Ascending aorta (tissue), 2 donors: ENCODE results near the gene ARVCF. TPM values are rescaled to one million over a fixed set of nuclear protein-coding genes. Genes with fewer than 3 reads are reported as not detected.

Source experiments
- DNase-seq, 2 donors: peaks; one replicate each; pipeline ENCODE4 v3.0.0-alpha.2; 2019; ENCODE audit warnings: low spot score in 2 of 2
- H3K27ac ChIP-seq, 2 donors: fragments of 200-600 bp; sonication (generic); one replicate each; pipeline ENCODE4 v1.5.1; 2016 to 2017; ENCODE audit warnings: mild to moderate bottlenecking in 1 of 2
- H3K27me3 ChIP-seq: fragments of 200-600 bp; sonication (generic); one replicate; pipeline ENCODE4 v1.5.1; 2017
- H3K36me3 ChIP-seq, 2 donors: fragments of 200-600 bp; sonication (generic); one replicate each; pipeline ENCODE4 v1.5.1; 2016
- H3K4me1 ChIP-seq, 2 donors: fragments of 200-600 bp; sonication (generic); one replicate each; pipeline ENCODE4 v1.5.1; 2016 to 2017; ENCODE audit warnings: mild to moderate bottlenecking in 1 of 2
- H3K4me3 ChIP-seq, 2 donors: fragments of 200-600 bp; sonication (generic); one replicate each; pipeline ENCODE4 v1.5.1; 2016 to 2017; ENCODE audit warnings: mild to moderate bottlenecking in 1 of 2
- H3K9me3 ChIP-seq, 2 donors: fragments of 200-600 bp; sonication (generic); one replicate each; pipeline ENCODE4 v1.5.1; 2016
- intact Hi-C: fragments of 100-400 bp; cut with DNase I; formaldehyde crosslinking; loops from one replicate; pipeline ENCODE4 v1.15.1; 2023
- total RNA-seq: library from RNA; depleted of rRNA; stranded (reverse); fragments of >200 nt; gene quantifications from one replicate; pipeline ENCODE4 v1.1.0, GENCODE V29; 2016
- TF ChIP-seq, protein P1 (sequence below), 3 experiments: fragments of 200-600 bp in 2 of 3; fragments of 450-650 bp in 1 of 3; sonication (generic) in 2 of 3; IDR thresholded peaks; one replicate each; pipeline ENCODE4 v1.5.1; 2016 to 2019; ENCODE audit warnings: antibody characterized with exemption in 3 of 3, mild to moderate bottlenecking in 1 of 3, moderate library complexity in 1 of 3

Gene ARVCF
- total RNA-seq, 1 donor from 2014 or later: 252 TPM

DNA sequence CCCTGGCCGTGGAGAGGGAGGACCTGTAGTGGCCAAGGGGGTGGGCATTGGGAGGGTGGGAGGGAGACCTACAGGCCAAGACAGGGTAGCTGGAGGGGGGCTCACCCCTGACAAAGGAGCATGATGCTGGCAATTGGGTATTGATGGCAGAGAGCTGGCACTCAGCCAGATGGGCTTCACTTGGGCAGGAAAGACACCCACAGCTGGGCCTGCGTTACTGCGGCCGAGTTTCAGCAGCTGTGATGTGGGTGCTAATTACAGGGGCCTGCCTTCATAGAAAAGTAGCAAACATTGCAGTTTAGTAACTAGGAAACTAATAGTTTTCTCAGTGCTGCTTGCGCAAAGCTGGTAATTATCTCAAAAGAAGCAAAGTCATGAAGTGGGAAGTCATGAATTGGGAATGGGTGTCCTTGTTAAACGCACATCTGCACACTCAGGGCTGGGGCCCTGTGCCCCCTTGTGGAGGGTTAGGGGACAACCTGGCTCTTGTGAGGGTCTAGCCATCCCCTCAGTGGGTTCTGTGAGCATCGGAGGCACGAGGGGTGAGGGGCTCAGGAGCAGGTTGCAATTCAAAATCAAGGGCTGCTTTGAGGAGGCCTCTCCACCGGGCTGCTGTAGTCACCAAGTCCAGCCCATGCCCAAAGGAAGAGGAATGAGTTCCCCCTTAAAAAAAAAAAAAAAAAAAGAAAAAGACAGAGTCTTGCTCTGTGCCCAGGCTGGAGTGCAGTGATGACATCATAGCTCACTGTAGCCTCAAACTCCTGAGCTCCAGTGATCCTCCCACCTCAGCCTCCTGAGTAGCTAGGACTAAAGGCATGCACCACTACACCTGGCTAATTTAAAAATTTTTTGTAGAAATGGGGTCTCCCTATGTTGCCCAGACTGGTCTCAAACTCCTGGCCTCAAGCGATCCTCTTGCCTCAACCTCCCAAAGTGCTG lies 50.6 kb downstream of the ARVCF start:
- Histone ChIP-seq H3K4me3 (no peak overlapping the region), H3K9me3 (no peaks in the 10 kb centered on the region), H3K27me3 (no peaks in the 10 kb centered on the region), H3K4me1 (peaks cover 0 to 5% of the 10 kb centered on the region in 2 donors), H3K27ac (no peak overlapping the region), H3K36me3 (peaks cover 46 to 75% of the 10 kb centered on the region in 2 donors)
- DNase-seq: no peak
- intact Hi-C loops: loop anchor here (10.0 kb wide), 1 partner anchor 149 kb away; the partner anchor contains the start of genes RANBP1 and TRMT2A
- TF ChIP-seq, protein P1, sequence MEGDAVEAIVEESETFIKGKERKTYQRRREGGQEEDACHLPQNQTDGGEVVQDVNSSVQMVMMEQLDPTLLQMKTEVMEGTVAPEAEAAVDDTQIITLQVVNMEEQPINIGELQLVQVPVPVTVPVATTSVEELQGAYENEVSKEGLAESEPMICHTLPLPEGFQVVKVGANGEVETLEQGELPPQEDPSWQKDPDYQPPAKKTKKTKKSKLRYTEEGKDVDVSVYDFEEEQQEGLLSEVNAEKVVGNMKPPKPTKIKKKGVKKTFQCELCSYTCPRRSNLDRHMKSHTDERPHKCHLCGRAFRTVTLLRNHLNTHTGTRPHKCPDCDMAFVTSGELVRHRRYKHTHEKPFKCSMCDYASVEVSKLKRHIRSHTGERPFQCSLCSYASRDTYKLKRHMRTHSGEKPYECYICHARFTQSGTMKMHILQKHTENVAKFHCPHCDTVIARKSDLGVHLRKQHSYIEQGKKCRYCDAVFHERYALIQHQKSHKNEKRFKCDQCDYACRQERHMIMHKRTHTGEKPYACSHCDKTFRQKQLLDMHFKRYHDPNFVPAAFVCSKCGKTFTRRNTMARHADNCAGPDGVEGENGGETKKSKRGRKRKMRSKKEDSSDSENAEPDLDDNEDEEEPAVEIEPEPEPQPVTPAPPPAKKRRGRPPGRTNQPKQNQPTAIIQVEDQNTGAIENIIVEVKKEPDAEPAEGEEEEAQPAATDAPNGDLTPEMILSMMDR (IDR thresholded peaks at IDR 0.05): no peak

DNA sequence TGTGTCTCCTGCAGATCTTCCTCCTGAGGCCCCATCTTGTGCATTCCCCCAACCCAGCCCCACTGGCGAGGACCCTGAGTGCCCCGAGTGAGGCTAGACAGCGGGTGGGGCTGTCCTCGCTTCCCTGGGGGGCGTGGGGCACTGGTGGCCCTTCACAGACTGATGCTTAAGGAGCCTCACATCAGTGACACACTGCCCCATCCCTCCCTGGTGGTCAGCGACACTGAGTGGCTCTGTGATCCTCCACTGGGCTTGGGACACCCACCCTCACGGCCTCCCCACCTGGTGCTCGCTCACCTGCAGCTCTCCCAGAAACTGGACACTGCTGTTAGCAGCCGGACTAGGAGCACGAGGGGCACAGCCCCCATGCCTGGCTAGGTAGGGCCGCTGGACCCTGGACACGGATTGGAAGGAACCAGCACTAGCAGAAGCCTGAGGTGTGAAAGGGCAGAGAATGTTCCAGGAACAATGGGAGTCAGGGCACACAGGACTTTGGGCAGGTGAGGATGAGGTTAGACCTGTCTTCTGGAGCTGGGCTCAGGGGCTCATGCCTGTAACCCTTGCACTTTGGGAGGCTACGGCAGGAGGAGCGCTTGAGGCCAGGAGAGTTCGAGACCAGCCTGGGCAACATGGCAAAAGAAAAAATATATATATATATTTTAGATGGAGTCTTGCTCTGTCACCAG lies 51.8 kb downstream of the ARVCF start:
- Histone ChIP-seq H3K4me1 (peaks cover 0 to 1% of the 10 kb centered on the region in 2 donors), H3K36me3 (peaks cover 35 to 65% of the 10 kb centered on the region in 2 donors), H3K27ac (no peak overlapping the region), H3K4me3 (no peak overlapping the region), H3K27me3 (no peaks in the 10 kb centered on the region), H3K9me3 (no peaks in the 10 kb centered on the region)
- no peak for DNase-seq
- TF ChIP-seq, protein P1 (IDR thresholded peaks at IDR 0.05): no peak
- intact Hi-C loops: loop anchor here (10.0 kb wide), 1 partner anchor 150 kb away; the partner anchor contains the start of genes RANBP1 and TRMT2A

DNA sequence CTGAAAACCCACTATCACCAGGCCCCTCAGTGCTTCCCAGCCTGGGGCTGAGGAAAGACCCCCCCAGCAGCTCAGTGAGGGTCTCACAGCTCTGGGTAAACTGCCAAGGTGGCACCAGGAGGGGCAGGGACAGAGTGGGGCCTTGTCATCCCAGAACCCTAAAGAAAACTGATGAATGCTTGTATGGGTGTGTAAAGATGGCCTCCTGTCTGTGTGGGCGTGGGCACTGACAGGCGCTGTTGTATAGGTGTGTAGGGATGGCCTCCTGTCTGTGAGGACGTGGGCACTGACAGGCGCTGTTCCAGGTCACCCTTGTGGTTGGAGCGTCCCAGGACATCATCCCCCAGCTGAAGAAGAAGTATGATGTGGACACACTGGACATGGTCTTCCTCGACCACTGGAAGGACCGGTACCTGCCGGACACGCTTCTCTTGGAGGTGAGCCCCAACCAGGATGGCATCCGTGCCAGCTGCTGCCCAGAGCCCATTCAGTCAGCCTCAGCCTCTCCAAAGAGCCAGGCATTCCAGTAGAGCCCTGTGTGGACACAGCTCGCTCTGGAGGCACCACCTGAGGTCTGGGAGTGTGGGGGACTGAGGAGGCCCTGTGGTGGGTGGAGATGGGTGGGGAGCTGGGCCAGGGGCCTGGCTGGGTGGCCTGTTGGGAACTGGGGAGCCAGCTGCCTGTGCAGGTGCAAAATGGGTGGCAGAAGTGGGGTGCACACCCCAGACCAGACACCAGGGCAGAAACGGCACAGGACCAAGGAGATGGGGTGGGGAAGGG lies 52.6 kb downstream of the ARVCF start:
- intact Hi-C loops: loop anchor here (10.0 kb wide), 1 partner anchor 151 kb away; the partner anchor contains the start of genes RANBP1 and TRMT2A
- Histone ChIP-seq H3K27me3 (no peaks in the 10 kb centered on the region), H3K36me3 (peaks cover 28 to 57% of the 10 kb centered on the region in 2 donors), H3K4me3 (no peak overlapping the region), H3K4me1 (peaks cover 2 to 9% of the 10 kb centered on the region in 2 donors), H3K27ac (no peak overlapping the region), H3K9me3 (no peaks in the 10 kb centered on the region)
- DNase-seq: no peak
- TF ChIP-seq, protein P1 (IDR thresholded peaks at IDR 0.05): no peak

DNA sequence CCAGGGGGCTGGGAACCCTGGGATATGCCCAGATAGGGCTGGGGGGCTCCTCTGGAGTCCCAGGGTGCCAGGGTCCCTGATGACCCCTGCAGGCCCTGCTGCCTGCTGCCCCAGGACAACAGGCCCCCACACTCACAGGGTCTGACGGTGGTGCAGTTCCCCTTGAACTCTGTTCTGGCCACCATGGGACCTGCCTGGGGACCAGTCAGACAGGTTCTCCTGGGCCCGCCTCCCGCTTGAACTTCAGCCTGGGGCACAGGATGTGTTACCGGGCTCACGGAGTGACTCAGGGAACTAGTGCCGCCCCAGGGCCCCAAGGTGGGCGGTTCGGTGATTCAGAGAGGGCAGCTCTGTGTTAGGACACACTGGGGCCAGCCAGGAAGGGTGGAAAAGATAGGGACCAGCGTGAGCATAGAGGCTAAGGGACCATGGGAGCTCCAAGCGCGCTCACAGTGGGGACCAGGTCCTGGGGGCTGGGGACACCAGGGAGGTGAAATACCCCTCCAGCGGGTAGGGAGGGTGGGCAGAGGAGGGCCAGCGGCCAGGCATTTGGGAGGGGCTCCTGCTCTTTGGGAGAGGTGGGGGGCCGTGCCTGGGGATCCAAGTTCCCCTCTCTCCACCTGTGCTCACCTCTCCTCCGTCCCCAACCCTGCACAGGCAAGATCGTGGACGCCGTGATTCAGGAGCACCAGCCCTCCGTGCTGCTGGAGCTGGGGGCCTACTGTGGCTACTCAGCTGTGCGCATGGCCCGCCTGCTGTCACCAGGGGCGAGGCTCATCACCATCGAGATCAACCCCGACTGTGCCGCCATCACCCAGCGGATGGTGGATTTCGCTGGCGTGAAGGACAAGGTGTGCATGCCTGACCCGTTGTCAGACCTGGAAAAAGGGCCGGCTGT lies 53.5 kb downstream of the ARVCF start:
- no peaks in the 10 kb centered on the region for H3K9me3 ChIP-seq
- intact Hi-C loops: loop anchor here (10.0 kb wide), 1 partner anchor 152 kb away; the partner anchor contains the start of genes RANBP1 and TRMT2A
- H3K4me1 ChIP-seq: peaks cover 2 to 14% of the 10 kb centered on the region in 2 donors
- no peak for DNase-seq
- H3K4me3 ChIP-seq: no peak overlapping the region
- H3K27ac ChIP-seq: no peak overlapping the region
- peaks cover 24 to 48% of the 10 kb centered on the region in 2 donors for H3K36me3 ChIP-seq
- TF ChIP-seq, protein P1 (IDR thresholded peaks at IDR 0.05): no peak
- H3K27me3 ChIP-seq: no peaks in the 10 kb centered on the region
